Peyer's patch (tissue), 4 donors: Measurements from ENCODE around the gene MYBPH.

ENCODE experiments used
- POLR2A ChIP-seq, 2 donors: fragments of 450-650 bp; IDR thresholded peaks; one replicate each; pipeline ENCODE4 v1.5.1; 2017; ENCODE audit warnings: antibody characterized with exemption in 2 of 2, mild to moderate bottlenecking in 2 of 2, moderate library complexity in 2 of 2
- TF ChIP-seq, protein P1 (sequence below), 6 experiments: fragments of 450-650 bp in 4 of 6; fragments of 200-600 bp in 2 of 6; sonication (generic) in 1 of 6; IDR thresholded peaks; one replicate each; pipeline ENCODE4 v1.5.1; 2017 to 2019; ENCODE audit warnings: antibody characterized with exemption in 6 of 6, mild to moderate bottlenecking in 3 of 6, moderate library complexity in 1 of 6

DNA sequence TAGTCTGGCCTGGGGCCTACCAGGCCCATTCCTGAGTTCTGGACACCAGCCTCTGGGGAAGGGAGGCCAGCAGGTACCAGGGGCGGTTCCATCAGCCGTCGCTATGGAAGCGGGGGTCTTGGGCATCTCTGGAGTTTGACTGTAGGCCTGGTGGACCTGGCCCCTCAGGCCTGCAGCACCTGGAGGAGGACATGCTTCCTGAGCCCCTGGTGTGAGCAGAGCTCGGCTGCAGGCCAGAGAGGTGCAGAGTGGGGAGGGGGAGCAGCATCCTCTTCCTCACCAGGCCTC lies 7.8 kb downstream of the MYBPH start:
- TF ChIP-seq POLR2A (IDR thresholded peaks at IDR 0.05) = no peak
- TF ChIP-seq, protein P1, sequence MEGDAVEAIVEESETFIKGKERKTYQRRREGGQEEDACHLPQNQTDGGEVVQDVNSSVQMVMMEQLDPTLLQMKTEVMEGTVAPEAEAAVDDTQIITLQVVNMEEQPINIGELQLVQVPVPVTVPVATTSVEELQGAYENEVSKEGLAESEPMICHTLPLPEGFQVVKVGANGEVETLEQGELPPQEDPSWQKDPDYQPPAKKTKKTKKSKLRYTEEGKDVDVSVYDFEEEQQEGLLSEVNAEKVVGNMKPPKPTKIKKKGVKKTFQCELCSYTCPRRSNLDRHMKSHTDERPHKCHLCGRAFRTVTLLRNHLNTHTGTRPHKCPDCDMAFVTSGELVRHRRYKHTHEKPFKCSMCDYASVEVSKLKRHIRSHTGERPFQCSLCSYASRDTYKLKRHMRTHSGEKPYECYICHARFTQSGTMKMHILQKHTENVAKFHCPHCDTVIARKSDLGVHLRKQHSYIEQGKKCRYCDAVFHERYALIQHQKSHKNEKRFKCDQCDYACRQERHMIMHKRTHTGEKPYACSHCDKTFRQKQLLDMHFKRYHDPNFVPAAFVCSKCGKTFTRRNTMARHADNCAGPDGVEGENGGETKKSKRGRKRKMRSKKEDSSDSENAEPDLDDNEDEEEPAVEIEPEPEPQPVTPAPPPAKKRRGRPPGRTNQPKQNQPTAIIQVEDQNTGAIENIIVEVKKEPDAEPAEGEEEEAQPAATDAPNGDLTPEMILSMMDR (IDR thresholded peaks at IDR 0.05) = no peak
